AG10803 (cell line): ENCODE measurements around the gene CCDC169.
"Not testable (repeated sequence)": the region's sequence is repeated elsewhere in the genome, so short reads cannot be mapped to it uniquely, and the experiment has no call there.

Experiments used
- DNase-seq: peaks from one replicate; pipeline ENCODE4 v3.0.0; 2010; ENCODE audit warnings: low read depth
- H3K4me3 ChIP-seq: 2 replicates; pipeline ENCODE4 v1.5.1; 2011; ENCODE audit warnings: mild to moderate bottlenecking, low read length, control low read depth
- TF ChIP-seq, protein P1 (sequence below): conservative IDR thresholded peaks from 2 replicates; pipeline ENCODE4 v1.5.1; 2011; ENCODE audit warnings: mild to moderate bottlenecking, low read length, control low read depth, inconsistent platforms

Gene CCDC169

DNA sequence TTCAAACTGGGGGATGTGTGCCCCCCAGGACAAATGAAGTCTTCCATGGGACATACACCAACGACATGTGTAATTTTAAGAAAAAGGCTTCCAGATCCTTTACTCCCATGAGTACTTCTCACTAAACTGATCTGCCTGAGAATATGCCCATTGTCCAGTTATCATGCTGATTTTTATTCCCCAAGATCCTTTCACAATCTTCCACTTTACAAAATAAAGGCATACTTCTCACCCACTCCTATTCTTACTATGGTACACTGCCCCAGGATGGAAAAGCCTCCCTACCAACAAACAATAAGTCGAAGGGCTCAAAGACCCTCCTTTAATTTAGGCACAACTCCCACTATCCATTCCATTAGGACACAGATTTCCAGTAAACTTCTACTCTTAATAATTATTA lies 45.1 kb upstream of the CCDC169 start:
- TF ChIP-seq, protein P1, sequence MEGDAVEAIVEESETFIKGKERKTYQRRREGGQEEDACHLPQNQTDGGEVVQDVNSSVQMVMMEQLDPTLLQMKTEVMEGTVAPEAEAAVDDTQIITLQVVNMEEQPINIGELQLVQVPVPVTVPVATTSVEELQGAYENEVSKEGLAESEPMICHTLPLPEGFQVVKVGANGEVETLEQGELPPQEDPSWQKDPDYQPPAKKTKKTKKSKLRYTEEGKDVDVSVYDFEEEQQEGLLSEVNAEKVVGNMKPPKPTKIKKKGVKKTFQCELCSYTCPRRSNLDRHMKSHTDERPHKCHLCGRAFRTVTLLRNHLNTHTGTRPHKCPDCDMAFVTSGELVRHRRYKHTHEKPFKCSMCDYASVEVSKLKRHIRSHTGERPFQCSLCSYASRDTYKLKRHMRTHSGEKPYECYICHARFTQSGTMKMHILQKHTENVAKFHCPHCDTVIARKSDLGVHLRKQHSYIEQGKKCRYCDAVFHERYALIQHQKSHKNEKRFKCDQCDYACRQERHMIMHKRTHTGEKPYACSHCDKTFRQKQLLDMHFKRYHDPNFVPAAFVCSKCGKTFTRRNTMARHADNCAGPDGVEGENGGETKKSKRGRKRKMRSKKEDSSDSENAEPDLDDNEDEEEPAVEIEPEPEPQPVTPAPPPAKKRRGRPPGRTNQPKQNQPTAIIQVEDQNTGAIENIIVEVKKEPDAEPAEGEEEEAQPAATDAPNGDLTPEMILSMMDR: no peak
- no peak overlapping the region for H3K4me3 ChIP-seq
- DNase-seq: no peak

DNA sequence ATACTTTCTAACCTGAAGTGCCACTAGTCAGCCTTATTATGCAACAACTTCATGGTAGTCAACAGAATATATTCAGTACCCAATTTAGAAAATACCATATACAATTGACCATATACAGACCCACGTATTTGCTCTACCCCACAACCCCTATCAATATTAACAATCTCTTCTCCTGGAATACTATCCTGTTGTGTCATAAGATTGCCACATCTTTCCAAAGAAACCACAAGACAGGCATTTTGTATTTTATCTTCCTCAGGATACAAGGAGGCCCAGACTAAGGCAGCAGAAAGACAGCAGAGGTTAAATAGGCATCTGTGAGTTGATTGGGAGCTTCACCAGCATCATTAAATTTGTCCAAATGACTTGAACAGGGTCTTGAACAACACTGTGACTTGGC lies 44.1 kb upstream of the CCDC169 start:
- no peak overlapping the region for H3K4me3 ChIP-seq
- TF ChIP-seq, protein P1: no peak
- peak; percentile 53 for DNase-seq

DNA sequence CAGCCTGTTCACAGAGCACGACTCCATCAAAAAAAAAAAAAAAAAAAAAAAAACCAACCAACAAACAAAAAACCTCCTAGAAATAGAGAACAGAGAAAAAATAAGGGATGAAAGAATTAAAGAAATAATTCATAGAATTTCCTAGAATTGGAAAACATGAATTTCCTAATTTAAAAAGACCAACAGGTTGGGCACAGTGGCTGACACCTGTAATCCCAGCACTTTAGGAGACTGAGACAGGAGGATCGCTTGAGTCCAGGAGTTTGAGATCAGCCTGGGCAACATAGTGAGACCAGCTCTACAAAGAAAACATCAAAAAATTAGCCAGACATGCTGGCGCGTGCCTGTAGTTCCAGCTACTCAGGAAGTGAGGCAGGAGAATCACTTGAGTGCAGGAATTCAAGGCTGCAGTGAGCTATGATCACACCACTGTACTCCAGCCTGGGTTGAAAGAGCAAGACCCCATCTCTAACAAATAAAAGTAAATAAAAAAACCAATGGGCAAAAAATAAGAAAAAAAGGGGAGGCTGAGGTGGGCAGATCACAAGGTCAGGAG lies 42.1 kb upstream of the CCDC169 start:
- DNase-seq: no peak
- H3K4me3 ChIP-seq: no peak overlapping the region
- TF ChIP-seq, protein P1: no peak

DNA sequence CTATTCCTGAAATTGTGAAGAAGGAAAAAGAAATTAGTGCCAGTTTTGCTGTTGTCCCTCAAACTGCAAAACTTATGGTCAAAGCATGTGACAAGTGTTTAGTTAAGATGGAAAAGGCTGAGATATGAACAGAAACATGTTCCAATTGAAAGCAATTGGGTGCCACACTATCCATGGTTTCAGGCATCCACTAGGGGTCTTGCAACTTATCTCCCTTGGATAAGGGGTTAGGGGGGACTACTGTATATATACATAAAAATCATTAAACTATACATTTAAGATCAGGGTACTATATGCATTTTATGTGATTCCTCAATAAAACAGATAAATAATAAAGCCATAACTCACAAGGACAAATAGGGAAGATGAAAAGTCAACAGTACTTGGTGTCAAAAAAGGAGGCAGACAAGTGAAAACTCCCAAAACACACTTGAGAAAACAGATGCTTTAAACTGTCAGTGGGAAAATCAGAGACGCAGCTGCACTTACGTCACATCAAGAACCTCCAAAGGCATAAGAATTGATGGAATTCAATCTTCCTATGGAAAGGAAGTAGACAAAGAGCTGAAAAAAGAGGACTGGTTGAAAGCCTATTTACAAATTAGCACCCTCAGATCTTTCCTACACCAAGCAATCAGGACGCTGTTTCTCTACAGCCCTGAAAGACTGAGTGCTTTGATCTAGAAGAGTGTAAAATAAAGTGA lies 40.5 kb upstream of the CCDC169 start:
- TF ChIP-seq, protein P1: no peak
- DNase-seq: no peak
- no peak overlapping the region for H3K4me3 ChIP-seq

DNA sequence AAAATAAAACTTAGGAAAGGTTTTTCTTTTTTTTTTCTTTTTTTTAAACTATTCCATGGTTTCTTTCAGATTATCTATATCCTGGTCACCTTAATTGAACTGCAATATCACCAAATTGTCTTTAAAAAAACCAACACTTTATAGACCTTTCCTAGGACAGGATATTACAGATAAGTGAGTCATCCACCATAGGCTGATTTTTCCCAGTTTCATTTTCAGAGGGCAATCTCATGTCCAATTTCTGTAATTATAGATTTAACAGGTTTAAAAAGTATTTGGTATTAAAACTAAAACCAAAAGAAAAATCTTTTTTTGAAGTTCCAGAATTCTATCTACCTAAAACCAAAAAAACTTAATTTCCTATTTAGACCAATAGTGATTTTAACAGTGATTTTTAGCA lies 35.4 kb upstream of the CCDC169 start:
- H3K4me3 ChIP-seq: no peak overlapping the region
- TF ChIP-seq, protein P1: no peak
- DNase-seq: peak; percentile 29

DNA sequence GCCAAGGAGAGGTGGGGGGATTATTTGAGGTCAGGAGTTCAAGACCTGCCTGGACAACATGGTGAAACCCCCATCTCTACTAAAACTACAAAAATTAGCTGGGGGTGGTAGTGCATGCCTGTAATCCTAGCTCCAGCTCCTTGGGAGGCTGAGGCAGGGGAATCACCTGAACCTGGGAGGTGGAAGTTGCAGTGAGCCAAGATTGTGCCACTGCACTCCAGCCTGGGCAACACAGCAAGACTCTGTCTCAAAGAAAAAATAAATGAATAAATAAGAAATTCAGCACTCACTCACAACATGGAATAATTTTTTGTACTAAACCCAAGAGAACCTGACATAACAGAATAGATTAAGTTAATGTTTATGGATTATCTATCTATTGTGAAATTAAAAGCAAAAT lies 34.6 kb upstream of the CCDC169 start:
- H3K4me3 ChIP-seq, DNase-seq: not testable (repeated sequence)

DNA sequence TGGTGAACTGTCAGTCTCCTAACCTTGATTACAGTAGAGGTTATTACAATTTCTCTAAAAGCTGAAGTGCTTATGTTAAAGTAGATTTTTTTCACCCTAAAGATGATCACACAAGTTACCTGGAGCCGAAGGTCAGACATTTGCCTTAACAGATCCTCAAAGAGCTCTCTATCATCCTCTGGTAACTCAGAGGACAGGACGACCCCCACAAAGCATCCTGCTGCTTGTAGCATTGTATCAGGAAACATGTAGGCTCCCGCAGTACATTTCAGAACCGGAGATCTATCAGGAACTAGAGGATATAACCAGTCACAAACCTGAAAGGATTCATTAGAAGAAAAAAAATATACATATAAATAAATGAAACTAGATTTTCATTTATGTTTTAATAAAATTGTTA lies 33.7 kb upstream of the CCDC169 start:
- TF ChIP-seq, protein P1: no peak
- DNase-seq: no peak
- no peak overlapping the region for H3K4me3 ChIP-seq
